PFSK-1 (cell line): ENCODE data around the gene TLE3.

Experiments used
- FOXP2 ChIP-seq: optimal IDR thresholded peaks from 2 replicates; pipeline ENCODE3; 2011; ENCODE audit warnings: borderline replicate concordance, control low read depth, inconsistent platforms; ENCODE audit not compliant: insufficient read depth; ENCODE audit errors: extremely low read length, extremely low read depth
- POLR2AphosphoS5 ChIP-seq: IDR thresholded peaks from 2 replicates; pipeline ENCODE4 v1.6.1; 2012; ENCODE audit warnings: low read depth, mild to moderate bottlenecking, control low read depth, low read length, moderate library complexity
- SIN3A ChIP-seq: IDR thresholded peaks from 2 replicates; pipeline ENCODE4 v1.6.1; 2012; ENCODE audit warnings: mild to moderate bottlenecking, low read length, moderate library complexity, borderline replicate concordance; ENCODE audit not compliant: insufficient read depth
- TAF1 ChIP-seq: IDR thresholded peaks from 2 replicates; pipeline ENCODE4 v1.6.1; 2012; ENCODE audit warnings: low read length, control low read depth, borderline replicate concordance; ENCODE audit not compliant: insufficient read depth
- TF ChIP-seq, protein P1 (sequence below), 2 experiments: IDR thresholded peaks; 2 replicates each; pipeline versions ENCODE4 v1.6.1 to v1.8.0; 2011 to 2012; ENCODE audit warnings: low read depth in 2 of 2, low read length in 2 of 2, control low read depth in 1 of 2, inconsistent platforms in 1 of 2, mild to moderate bottlenecking in 1 of 2, moderate library complexity in 1 of 2; ENCODE audit not compliant: insufficient read depth in 1 of 2

TLE3 gene

GRCh38 chr15:70068783-70069565 is 28.7 kb downstream of the TLE3 start:
- TF ChIP-seq, protein P1, sequence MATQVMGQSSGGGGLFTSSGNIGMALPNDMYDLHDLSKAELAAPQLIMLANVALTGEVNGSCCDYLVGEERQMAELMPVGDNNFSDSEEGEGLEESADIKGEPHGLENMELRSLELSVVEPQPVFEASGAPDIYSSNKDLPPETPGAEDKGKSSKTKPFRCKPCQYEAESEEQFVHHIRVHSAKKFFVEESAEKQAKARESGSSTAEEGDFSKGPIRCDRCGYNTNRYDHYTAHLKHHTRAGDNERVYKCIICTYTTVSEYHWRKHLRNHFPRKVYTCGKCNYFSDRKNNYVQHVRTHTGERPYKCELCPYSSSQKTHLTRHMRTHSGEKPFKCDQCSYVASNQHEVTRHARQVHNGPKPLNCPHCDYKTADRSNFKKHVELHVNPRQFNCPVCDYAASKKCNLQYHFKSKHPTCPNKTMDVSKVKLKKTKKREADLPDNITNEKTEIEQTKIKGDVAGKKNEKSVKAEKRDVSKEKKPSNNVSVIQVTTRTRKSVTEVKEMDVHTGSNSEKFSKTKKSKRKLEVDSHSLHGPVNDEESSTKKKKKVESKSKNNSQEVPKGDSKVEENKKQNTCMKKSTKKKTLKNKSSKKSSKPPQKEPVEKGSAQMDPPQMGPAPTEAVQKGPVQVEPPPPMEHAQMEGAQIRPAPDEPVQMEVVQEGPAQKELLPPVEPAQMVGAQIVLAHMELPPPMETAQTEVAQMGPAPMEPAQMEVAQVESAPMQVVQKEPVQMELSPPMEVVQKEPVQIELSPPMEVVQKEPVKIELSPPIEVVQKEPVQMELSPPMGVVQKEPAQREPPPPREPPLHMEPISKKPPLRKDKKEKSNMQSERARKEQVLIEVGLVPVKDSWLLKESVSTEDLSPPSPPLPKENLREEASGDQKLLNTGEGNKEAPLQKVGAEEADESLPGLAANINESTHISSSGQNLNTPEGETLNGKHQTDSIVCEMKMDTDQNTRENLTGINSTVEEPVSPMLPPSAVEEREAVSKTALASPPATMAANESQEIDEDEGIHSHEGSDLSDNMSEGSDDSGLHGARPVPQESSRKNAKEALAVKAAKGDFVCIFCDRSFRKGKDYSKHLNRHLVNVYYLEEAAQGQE (IDR thresholded peaks at IDR 0.05; ENCODE audit: insufficient read depth in 1 of 2, low read depth in 2 of 2, low read length in 2 of 2): no peak
- TF ChIP-seq POLR2AphosphoS5: no peak
- no peak for TF ChIP-seq SIN3A
- no peak for TF ChIP-seq FOXP2
- no peak for TF ChIP-seq TAF1

GRCh38 chr15:70067681-70068080 is 30.0 kb downstream of the TLE3 start:
- TF ChIP-seq POLR2AphosphoS5 (no peak), FOXP2 (no peak), SIN3A (no peak), TAF1 (no peak)
- TF ChIP-seq, protein P1 (IDR thresholded peaks at IDR 0.05; ENCODE audit: insufficient read depth in 1 of 2, low read depth in 2 of 2, low read length in 2 of 2): no peak

GRCh38 chr15:70067011-70067410 is 30.7 kb downstream of the TLE3 start:
- TF ChIP-seq SIN3A: no peak
- TF ChIP-seq POLR2AphosphoS5: no peak; the same call in 1 of the 2 replicates
- no peak for TF ChIP-seq TAF1
- TF ChIP-seq FOXP2: no peak

DNA sequence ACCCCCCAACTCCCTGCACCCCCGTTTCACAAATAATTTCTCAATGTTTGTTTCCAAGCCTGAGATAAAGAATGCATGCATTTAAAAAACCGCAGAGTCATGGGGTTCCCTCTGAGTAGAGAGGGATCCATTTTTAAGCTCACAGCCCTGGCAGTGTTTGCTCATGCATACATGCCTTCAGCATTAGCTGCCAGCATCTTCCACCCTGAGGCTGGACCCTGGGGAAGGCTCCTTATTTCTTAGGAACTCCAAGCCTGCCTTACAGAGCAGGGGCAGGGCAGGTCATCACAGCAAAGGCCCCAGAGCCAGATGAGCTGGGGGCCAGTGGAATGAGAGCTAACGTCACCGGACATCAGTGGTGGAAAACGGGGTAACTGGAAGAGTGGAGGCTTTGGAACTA is 31.3 kb downstream of the TLE3 start:
- no peak for TF ChIP-seq SIN3A

- TF ChIP-seq, protein P1 (IDR thresholded peaks at IDR 0.05; ENCODE audit: insufficient read depth in 1 of 2, low read depth in 2 of 2, low read length in 2 of 2): no peak
- TF ChIP-seq TAF1 (no peak), POLR2AphosphoS5 (no peak), SIN3A (no peak), FOXP2 (no peak)
Measured at GRCh38 chr15:70066004-70066403, 31.7 kb downstream of the TLE3 start.

DNA sequence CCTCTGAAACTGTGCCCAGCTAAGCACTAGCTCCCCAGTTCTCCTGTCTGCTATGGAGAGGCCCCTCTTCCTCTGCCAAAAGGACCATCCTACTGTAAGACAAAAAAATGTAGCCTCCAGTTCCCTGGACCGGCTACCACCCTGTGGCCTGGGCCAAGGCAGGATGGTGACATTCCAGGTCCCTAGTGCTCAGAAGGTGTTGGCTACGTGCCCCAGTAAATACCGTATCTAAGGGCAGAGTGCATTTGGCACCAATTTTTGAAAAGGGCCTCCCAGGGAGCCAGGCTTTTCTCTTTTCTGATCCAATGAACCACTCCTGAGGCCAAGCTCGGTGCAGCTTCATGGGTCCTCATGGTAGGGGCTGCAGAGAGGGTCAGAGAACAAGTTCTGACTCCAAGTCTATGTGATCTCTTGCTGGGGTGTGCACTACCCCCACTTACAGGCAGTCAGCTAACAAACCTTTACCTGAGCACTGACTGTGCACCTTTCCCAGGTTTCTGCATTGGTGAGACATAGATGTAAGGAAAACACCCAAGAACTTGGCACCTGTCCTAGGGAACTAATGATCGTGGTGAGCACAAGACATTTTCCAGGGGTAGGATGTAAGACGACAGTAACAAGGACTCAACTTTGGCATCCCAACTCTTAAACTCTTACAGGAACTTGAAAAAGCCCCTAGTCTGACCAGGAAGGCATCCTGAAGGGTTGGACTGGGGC is 32.6 kb downstream of the TLE3 start:
- TF ChIP-seq, protein P1 (IDR thresholded peaks at IDR 0.05; ENCODE audit: insufficient read depth in 1 of 2, low read depth in 2 of 2, low read length in 2 of 2): no peak
- TF ChIP-seq POLR2AphosphoS5: no peak
- TF ChIP-seq TAF1: no peak
- no peak for TF ChIP-seq SIN3A
- no peak for TF ChIP-seq FOXP2
